Astrocyte (in vitro differentiated cells and primary cell): ENCODE measurements around the gene MOV10L1. TPM values are rescaled to one million over a fixed set of nuclear protein-coding genes. Genes with fewer than 3 reads are reported as not detected.

Source experiments
- DNase-seq: peaks from one replicate; pipeline ENCODE4 v3.0.0-alpha.2; 2010; ENCODE audit warnings: low read depth
- FAIRE-seq: peaks from 2 replicates; lab custom pipeline; 2011; peaks lifted over from hg19 to GRCh38; lab: Jason Lieb, UNC
- H2AFZ ChIP-seq: 2 replicates; pipeline ENCODE4 v1.6.0; 2012; ENCODE audit warnings: low read depth, low read length, inconsistent platforms
- H3K27ac ChIP-seq: 2 replicates; pipeline ENCODE4 v1.5.1; 2011; ENCODE audit warnings: low read depth, low read length, inconsistent platforms
- H3K27me3 ChIP-seq: 2 replicates; pipeline ENCODE4 v1.6.0; 2011; ENCODE audit warnings: low read length, inconsistent platforms; ENCODE audit not compliant: insufficient read depth
- H3K36me3 ChIP-seq: 2 replicates; pipeline ENCODE4 v1.5.1; 2011; ENCODE audit warnings: low read length, inconsistent platforms; ENCODE audit not compliant: insufficient read depth
- H3K4me1 ChIP-seq: 2 replicates; pipeline ENCODE4 v1.5.1; 2011; ENCODE audit warnings: low read length, inconsistent platforms; ENCODE audit not compliant: insufficient read depth
- H3K4me2 ChIP-seq: 2 replicates; pipeline ENCODE4 v1.6.0; 2012; ENCODE audit warnings: low read length, inconsistent platforms
- H3K4me3 ChIP-seq: 2 replicates; pipeline ENCODE4 v1.5.1; 2011; ENCODE audit warnings: low read depth, mild to moderate bottlenecking, low read length, inconsistent platforms; ENCODE audit not compliant: insufficient read depth
- H3K79me2 ChIP-seq: 2 replicates; pipeline ENCODE4 v1.6.0; 2012; ENCODE audit warnings: mild to moderate bottlenecking, low read length, inconsistent platforms; ENCODE audit not compliant: insufficient read depth
- H3K9ac ChIP-seq: 2 replicates; pipeline ENCODE4 v1.6.0; 2012; ENCODE audit warnings: mild to moderate bottlenecking, low read length, inconsistent platforms
- H3K9me3 ChIP-seq: 2 replicates; pipeline ENCODE4 v1.5.1; 2012; ENCODE audit warnings: low read depth, mild to moderate bottlenecking, low read length, inconsistent platforms; ENCODE audit not compliant: insufficient read depth
- H4K20me1 ChIP-seq: 2 replicates; pipeline ENCODE4 v1.6.0; 2012; ENCODE audit warnings: low read length, inconsistent platforms; ENCODE audit not compliant: insufficient read depth
- H3K27ac Mint-ChIP-seq: one replicate; pipeline ENCODE4 v1.8.0; 2021; ENCODE audit warnings: mild to moderate bottlenecking, mixed read lengths; ENCODE audit not compliant: unreplicated experiment
- H3K27me3 Mint-ChIP-seq: one replicate; pipeline ENCODE4 v1.8.0; 2021; ENCODE audit warnings: low read depth, mixed read lengths; ENCODE audit not compliant: unreplicated experiment
- H3K36me3 Mint-ChIP-seq: one replicate; pipeline ENCODE4 v1.8.0; 2021; ENCODE audit warnings: low read depth, mixed read lengths; ENCODE audit not compliant: unreplicated experiment
- H3K4me1 Mint-ChIP-seq: one replicate; pipeline ENCODE4 v1.8.0; 2021; ENCODE audit warnings: low read depth, mixed read lengths; ENCODE audit not compliant: unreplicated experiment
- H3K4me3 Mint-ChIP-seq: one replicate; pipeline ENCODE4 v1.8.0; 2021; ENCODE audit warnings: mild to moderate bottlenecking, moderate library complexity, mixed read lengths; ENCODE audit not compliant: unreplicated experiment
- H3K9me3 Mint-ChIP-seq: one replicate; pipeline ENCODE4 v1.8.0; 2021; ENCODE audit warnings: mild to moderate bottlenecking, mixed read lengths; ENCODE audit not compliant: unreplicated experiment
- CTCF ChIP-seq: IDR thresholded peaks from 2 replicates; pipeline ENCODE4 v1.5.1; 2011; ENCODE audit warnings: low read depth, mild to moderate bottlenecking, inconsistent platforms, low read length, moderate library complexity; ENCODE audit not compliant: insufficient read depth
- EZH2 ChIP-seq: IDR thresholded peaks from 2 replicates; pipeline ENCODE4 v1.6.1; 2012; ENCODE audit warnings: mild to moderate bottlenecking, low read length, inconsistent platforms; ENCODE audit not compliant: insufficient read depth
- total RNA-seq: library from RNA; stranded (reverse); gene quantifications from 2 replicates; pipeline ENCODE4 v1.2.1, GENCODE V29; 2021

The MOV10L1 gene
- total RNA-seq, 1 donor from 2014 or later: 0.61 TPM

- FAIRE-seq: no peak
- no peaks in the 10 kb centered on the region for H3K4me1 Mint-ChIP-seq
Observed at GRCh38 chr22:50205781-50206569, 116.2 kb downstream of the MOV10L1 start.

GRCh38 chr22:50206599-50206998 lies 116.8 kb downstream of the MOV10L1 start:
- Mint-ChIP-seq H3K27me3 (no peaks in the 10 kb centered on the region), H3K9me3 (no peaks in the 10 kb centered on the region)
- H2AFZ ChIP-seq: no peak overlapping the region

More at GRCh38 chr22:50205781-50206569, 116.2 kb downstream of the MOV10L1 start:
- no peaks in the 10 kb centered on the region for H3K27me3 ChIP-seq
- H3K27me3 Mint-ChIP-seq: no peaks in the 10 kb centered on the region
- no peak for DNase-seq
- no peak overlapping the region for H3K9ac ChIP-seq
- H4K20me1 ChIP-seq: peaks cover 83% of the 10 kb centered on the region
- no peak overlapping the region for H3K4me2 ChIP-seq
- no peak overlapping the region for H3K27ac ChIP-seq
- no peak for TF ChIP-seq CTCF
- no peak for TF ChIP-seq EZH2
- H3K4me3 Mint-ChIP-seq: no peak overlapping the region
- peaks cover 19% of the 10 kb centered on the region for H3K36me3 Mint-ChIP-seq
- no peak overlapping the region for H3K27ac Mint-ChIP-seq
- no peaks in the 10 kb centered on the region for H3K9me3 ChIP-seq
- H3K79me2 ChIP-seq: peaks cover 55% of the 10 kb centered on the region
- no peaks in the 10 kb centered on the region for H3K9me3 Mint-ChIP-seq
- H3K36me3 ChIP-seq: peaks cover 12% of the 10 kb centered on the region
- H3K4me1 ChIP-seq: peaks cover 6% of the 10 kb centered on the region
- no peak overlapping the region for H3K4me3 ChIP-seq
- H2AFZ ChIP-seq: no peak overlapping the region

More at GRCh38 chr22:50206599-50206998, 116.8 kb downstream of the MOV10L1 start:
- DNase-seq (no peak), FAIRE-seq (no peak)
- H3K4me3 Mint-ChIP-seq: no peak overlapping the region
- Histone ChIP-seq H3K27ac (no peak overlapping the region), H3K9me3 (no peaks in the 10 kb centered on the region), H3K4me2 (no peak overlapping the region), H3K4me1 (peaks cover 6% of the 10 kb centered on the region), H3K4me3 (no peak overlapping the region), H3K36me3 (peaks cover 17% of the 10 kb centered on the region), H3K27me3 (no peaks in the 10 kb centered on the region), H3K9ac (no peak overlapping the region), H4K20me1 (peaks cover 86% of the 10 kb centered on the region), H3K79me2 (peaks cover 55% of the 10 kb centered on the region)
- no peak for TF ChIP-seq EZH2
- TF ChIP-seq CTCF: no peak
- H3K36me3 Mint-ChIP-seq: peaks cover 19% of the 10 kb centered on the region
- no peaks in the 10 kb centered on the region for H3K4me1 Mint-ChIP-seq
- no peak overlapping the region for H3K27ac Mint-ChIP-seq
